SK-N-SH (cell line): ENCODE measurements around the gene NCAM2. TPM values are rescaled to one million over a fixed set of nuclear protein-coding genes. Genes with fewer than 3 reads are reported as not detected.
A peak's percentile ranks its signal among the peaks of the same experiment; 100 is the strongest.

Experiments used
- CTCF ChIA-PET: fragments of 300-600, 350-600 bp; formaldehyde crosslinking; extraction: SDS; loops from one replicate; lab custom pipeline; 2021; lab: Yijun Ruan, JAX
- POLR2A ChIA-PET: fragments of 350-600 bp; sonication (Branson Sonifier 250); formaldehyde crosslinking; extraction: SDS; loops from one replicate; lab custom pipeline; 2020; ENCODE audit warnings: antibody characterized with exemption, inconsistent platforms; lab: Yijun Ruan, JAX
- DNase-seq: peaks from one replicate; pipeline ENCODE4 v3.0.0; 2012
- H2AFZ ChIP-seq: fragments of 200-600 bp; sonication (generic); 2 replicates; pipeline ENCODE4 v1.8.1; 2016; ENCODE audit warnings: antibody characterized with exemption, mild to moderate bottlenecking, low read depth
- H3F3A ChIP-seq: fragments of 200-600 bp; sonication (generic); replicated peaks from 2 replicates; pipeline ENCODE3; 2016; ENCODE audit warnings: antibody characterized with exemption, mild to moderate bottlenecking; ENCODE audit not compliant: insufficient read depth
- H3K27ac ChIP-seq, 2 experiments: fragments of 200-500 bp in 1 of 2; fragments of 200-600 bp in 1 of 2; sonication (Bioruptor generic) in 1 of 2; sonication (generic), shearing (Covaris generic) in 1 of 2; 2 replicates each; pipeline versions ENCODE4 v1.5.1 to v1.6.1; 2014 to 2016; ENCODE audit warnings: low read depth in 2 of 2, inconsistent platforms in 1 of 2, low read length in 1 of 2, mild to moderate bottlenecking in 1 of 2, mixed read lengths in 1 of 2
- H3K27me3 ChIP-seq: fragments of 200-600 bp; sonication (generic), shearing (Covaris generic); 2 replicates; pipeline ENCODE4 v1.6.1; 2016; ENCODE audit warnings: mixed run types; ENCODE audit not compliant: insufficient read depth
- H3K36me3 ChIP-seq, 2 experiments: fragments of 200-500 bp in 1 of 2; fragments of 200-600 bp in 1 of 2; sonication (Bioruptor generic) in 1 of 2; sonication (generic) in 1 of 2; replicated peaks in 1 of 2; 2 replicates each; pipeline versions ENCODE3 to v1.5.1; 2014 to 2016; ENCODE audit warnings: low read length in 1 of 2, mild to moderate bottlenecking in 1 of 2; ENCODE audit not compliant: insufficient read depth in 2 of 2, control insufficient read depth in 1 of 2
- H3K4me1 ChIP-seq, 2 experiments: fragments of 200-500 bp in 1 of 2; fragments of 200-600 bp in 1 of 2; sonication (Bioruptor generic) in 1 of 2; sonication (generic), shearing (Covaris generic) in 1 of 2; 2 replicates each; pipeline versions ENCODE4 v1.5.1 to v1.6.1; 2014 to 2016; ENCODE audit warnings: low read depth in 1 of 2, low read length in 1 of 2, mixed run types in 1 of 2; ENCODE audit not compliant: insufficient read depth in 2 of 2, control insufficient read depth in 1 of 2
- H3K4me2 ChIP-seq: fragments of 200-600 bp; sonication (generic), shearing (Covaris generic); 2 replicates; pipeline ENCODE4 v1.6.1; 2017; ENCODE audit warnings: mixed run types
- H3K4me3 ChIP-seq, 2 experiments: fragments of 200-500 bp in 1 of 2; fragments of 200-600 bp in 1 of 2; sonication (Bioruptor generic) in 1 of 2; sonication (generic), shearing (Covaris generic) in 1 of 2; 2 replicates each; pipeline versions ENCODE4 v1.5.1 to v1.8.1; 2014 to 2016; ENCODE audit warnings: low read depth in 2 of 2, inconsistent platforms in 1 of 2, low read length in 1 of 2, mild to moderate bottlenecking in 1 of 2, mixed read lengths in 1 of 2, moderate library complexity in 1 of 2
- H3K79me2 ChIP-seq: fragments of 200-600 bp; sonication (generic); 2 replicates; pipeline ENCODE4 v1.8.1; 2017; ENCODE audit warnings: mild to moderate bottlenecking; ENCODE audit not compliant: insufficient read depth
- H3K9ac ChIP-seq: fragments of 200-600 bp; sonication (generic); 2 replicates; pipeline ENCODE4 v1.6.1; 2017; ENCODE audit warnings: mixed run types
- H3K9me2 ChIP-seq: fragments of 200-600 bp; sonication (generic); 2 replicates; pipeline ENCODE4 v1.6.1; 2017; ENCODE audit warnings: mixed run types
- H3K9me3 ChIP-seq: fragments of 200-600 bp; sonication (generic); 2 replicates; pipeline ENCODE4 v1.6.1; 2017; ENCODE audit warnings: mixed run types, mild to moderate bottlenecking, moderate library complexity
- H4K20me1 ChIP-seq: fragments of 200-600 bp; sonication (generic); 2 replicates; pipeline ENCODE4 v1.6.1; 2017; ENCODE audit warnings: mild to moderate bottlenecking, mixed run types; ENCODE audit not compliant: insufficient read depth
- CHD2 ChIP-seq: fragments of 150-350 bp; IDR thresholded peaks from 2 replicates; pipeline ENCODE4 v1.6.1; 2018; ENCODE audit warnings: low read length; ENCODE audit not compliant: partially characterized antibody
- FOSL2 ChIP-seq: IDR thresholded peaks from 2 replicates; pipeline ENCODE4 v1.4.0; 2012; ENCODE audit warnings: low read depth, mild to moderate bottlenecking, moderate library complexity, borderline replicate concordance
- FOXJ3 ChIP-seq: sonication (generic); formaldehyde crosslinking; IDR thresholded peaks from 2 replicates; pipeline ENCODE4 v1.5.1; 2020; ENCODE audit warnings: mild to moderate bottlenecking, missing genetic modification reagents
- FOXM1 ChIP-seq: IDR thresholded peaks from 2 replicates; pipeline ENCODE4 v1.4.0; 2012; ENCODE audit warnings: low read depth, mild to moderate bottlenecking
- JUND ChIP-seq: IDR thresholded peaks from 2 replicates; pipeline ENCODE4 v1.4.0; 2012
- NFIC ChIP-seq: IDR thresholded peaks from 2 replicates; pipeline ENCODE4 v1.4.0; 2012; ENCODE audit warnings: borderline replicate concordance
- RAD21 ChIP-seq: IDR thresholded peaks from 2 replicates; pipeline ENCODE4 v1.6.1; 2012; ENCODE audit warnings: mild to moderate bottlenecking, low read length
- RCOR1 ChIP-seq: fragments of 150-350 bp; IDR thresholded peaks from 2 replicates; pipeline ENCODE4 v1.6.1; 2017; ENCODE audit warnings: antibody characterized with exemption, low read length
- SIN3A ChIP-seq: IDR thresholded peaks from 2 replicates; pipeline ENCODE4 v1.6.1; 2012; ENCODE audit warnings: low read depth, mild to moderate bottlenecking, low read length, moderate library complexity, borderline replicate concordance
- SMC3 ChIP-seq: IDR thresholded peaks from 2 replicates; pipeline ENCODE4 v1.6.1; 2012; ENCODE audit warnings: low read depth, low read length, improper control_type of control experiment
- TAF1 ChIP-seq: IDR thresholded peaks from 2 replicates; pipeline ENCODE4 v1.6.1; 2012; ENCODE audit warnings: low read depth, mild to moderate bottlenecking, low read length, moderate library complexity, borderline replicate concordance
- WGBS: methylation state at CpG from one replicate; pipeline ENCODE4 v1.1.6; 2017; ENCODE audit warnings: low lambda C conversion rate; 5-methylcytosine and 5-hydroxymethylcytosine counted together
- polyA plus RNA-seq, 3 experiments: library from polyadenylated mRNA; depleted of rRNA; stranded (reverse); fragments of >200 nt; gene quantifications; 2 replicates each; pipeline ENCODE4 v1.2.3, GENCODE V29; 2012
- TF ChIP-seq, protein P1 (sequence below): IDR thresholded peaks from 2 replicates; pipeline ENCODE4 v1.4.0; 2012; ENCODE audit warnings: low read depth, borderline replicate concordance
- TF ChIP-seq, protein P2 (sequence below): IDR thresholded peaks from 2 replicates; pipeline ENCODE4 v1.4.0; 2012; ENCODE audit warnings: low read depth, borderline replicate concordance
- TF ChIP-seq, protein P3 (sequence below): IDR thresholded peaks from 2 replicates; pipeline ENCODE4 v1.4.0; 2012; ENCODE audit warnings: low read depth
- TF ChIP-seq, protein P4 (sequence below): fragments of 150-350 bp; IDR thresholded peaks from 2 replicates; pipeline ENCODE4 v1.6.1; 2017; ENCODE audit warnings: antibody characterized with exemption, low read length, low read depth, borderline replicate concordance
- TF ChIP-seq, protein P5 (sequence below): fragments of 150-350 bp; IDR thresholded peaks from 2 replicates; pipeline ENCODE4 v1.6.1; 2016; ENCODE audit warnings: mild to moderate bottlenecking, low read depth, low read length
- TF ChIP-seq, protein P6 (sequence below): IDR thresholded peaks from 2 replicates; pipeline ENCODE4; 2012

Gene NCAM2
- polyA plus RNA-seq, 1 of the 3 experiments (the other 2 are of a cell fraction) = 2.1 TPM

DNA sequence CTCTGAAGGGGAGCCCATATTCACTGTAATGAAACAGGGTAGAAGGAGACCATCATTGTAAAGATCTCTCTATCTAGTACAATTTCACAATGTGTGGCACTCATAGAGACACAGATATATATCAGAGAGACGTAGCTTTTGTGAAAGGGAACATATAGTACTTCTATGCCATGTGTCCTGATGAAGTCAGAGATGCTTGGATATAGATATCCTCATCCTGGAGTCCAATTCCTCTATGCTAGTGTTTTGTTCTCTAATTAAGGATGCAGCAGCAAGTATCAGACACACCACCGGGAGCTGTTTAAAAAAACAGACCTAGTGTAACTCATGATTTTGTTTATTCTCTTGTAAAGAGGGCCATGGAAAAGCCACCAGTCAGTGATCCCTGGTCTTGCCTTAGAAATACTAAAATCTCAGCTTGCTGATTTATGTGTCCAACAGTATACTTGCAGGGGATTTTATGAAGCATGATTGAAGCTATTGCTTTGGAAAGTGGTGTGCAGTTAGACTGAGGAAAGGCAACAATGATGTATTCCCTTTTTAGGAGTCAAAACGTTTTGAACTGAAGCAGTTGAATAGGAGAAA is 2.5 kb downstream of the NCAM2 start:
- no peak overlapping the region for H3K4me3 ChIP-seq
- ChIA-PET CTCF (interaction anchor here (0.7 to 7.9 kb wide), 12 partner anchors 11 to 1791 kb away, joined by 3 to 51 read pairs (median 4); no protein-coding TSS in a partner anchor), POLR2A (no interaction called here)
- no peaks in the 10 kb centered on the region for H3K79me2 ChIP-seq
- H3K9me3 ChIP-seq = no peaks in the 10 kb centered on the region
- H3K27me3 ChIP-seq = no peaks in the 10 kb centered on the region
- H4K20me1 ChIP-seq = no peaks in the 10 kb centered on the region
- H3K27ac ChIP-seq = no peak overlapping the region
- no peaks in the 10 kb centered on the region for H3K9me2 ChIP-seq
- 45% methylated on average over 3 of the region's 3 CpGs for WGBS
- H2AFZ ChIP-seq = no peak overlapping the region
- no peaks in the 10 kb centered on the region for H3K36me3 ChIP-seq
- H3K9ac ChIP-seq = no peak overlapping the region
- peaks cover 0 to 7% of the 10 kb centered on the region in 2 experiments; a peak in 2 of 4 replicates for H3K4me1 ChIP-seq
- TF ChIP-seq SIN3A (no peak), NFIC (no peak), RCOR1 (no peak), TAF1 (no peak), FOXM1 (no peak), FOXJ3 (CRISPR knock-in tag) (no peak)
- TF ChIP-seq, protein P1, sequence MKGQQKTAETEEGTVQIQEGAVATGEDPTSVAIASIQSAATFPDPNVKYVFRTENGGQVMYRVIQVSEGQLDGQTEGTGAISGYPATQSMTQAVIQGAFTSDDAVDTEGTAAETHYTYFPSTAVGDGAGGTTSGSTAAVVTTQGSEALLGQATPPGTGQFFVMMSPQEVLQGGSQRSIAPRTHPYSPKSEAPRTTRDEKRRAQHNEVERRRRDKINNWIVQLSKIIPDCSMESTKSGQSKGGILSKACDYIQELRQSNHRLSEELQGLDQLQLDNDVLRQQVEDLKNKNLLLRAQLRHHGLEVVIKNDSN = no peak
- H3K4me2 ChIP-seq = peak overlapping the region; percentile 35; the same call in 1 of the 2 replicates
- no peak for DNase-seq
- H3F3A ChIP-seq = no peaks in the 10 kb centered on the region

DNA sequence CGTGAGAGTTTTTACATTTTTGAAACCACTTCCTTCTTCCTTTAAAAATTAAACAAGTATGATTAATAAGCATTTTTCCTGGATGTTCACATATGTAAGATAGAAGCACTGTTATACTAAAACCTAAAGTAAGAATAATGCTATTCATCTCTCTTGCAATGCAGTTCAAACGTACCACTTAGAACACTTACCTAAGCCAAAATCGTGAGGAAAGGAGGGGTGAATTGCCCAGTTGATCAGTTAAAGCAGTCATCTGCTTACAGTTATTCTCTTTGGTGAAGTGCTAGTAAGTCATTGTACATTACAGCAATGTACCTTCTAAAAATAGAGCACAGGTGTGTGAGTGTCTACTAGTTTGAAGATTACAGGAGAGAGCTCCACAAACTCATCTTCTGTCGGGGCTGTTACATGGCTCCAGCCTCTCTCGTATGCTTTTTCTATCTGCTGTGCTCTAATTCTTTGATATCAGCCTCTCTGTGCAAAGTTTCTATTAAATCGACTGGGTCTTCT is 3.4 kb downstream of the NCAM2 start:
- H3F3A ChIP-seq = no peaks in the 10 kb centered on the region
- H3K27ac ChIP-seq = no peak overlapping the region
- H3K9ac ChIP-seq = no peak overlapping the region
- ChIA-PET POLR2A (no interaction called here), CTCF (interaction anchor here (1.0 to 7.9 kb wide), 2 partner anchors 100 to 1790 kb away, joined by 4 to 51 read pairs; no protein-coding TSS in a partner anchor)
- no peaks in the 10 kb centered on the region for H4K20me1 ChIP-seq
- no peak overlapping the region for H2AFZ ChIP-seq
- H3K4me3 ChIP-seq = no peak overlapping the region
- 67% methylated on average over 6 of the region's 6 CpGs for WGBS
- TF ChIP-seq, protein P2, sequence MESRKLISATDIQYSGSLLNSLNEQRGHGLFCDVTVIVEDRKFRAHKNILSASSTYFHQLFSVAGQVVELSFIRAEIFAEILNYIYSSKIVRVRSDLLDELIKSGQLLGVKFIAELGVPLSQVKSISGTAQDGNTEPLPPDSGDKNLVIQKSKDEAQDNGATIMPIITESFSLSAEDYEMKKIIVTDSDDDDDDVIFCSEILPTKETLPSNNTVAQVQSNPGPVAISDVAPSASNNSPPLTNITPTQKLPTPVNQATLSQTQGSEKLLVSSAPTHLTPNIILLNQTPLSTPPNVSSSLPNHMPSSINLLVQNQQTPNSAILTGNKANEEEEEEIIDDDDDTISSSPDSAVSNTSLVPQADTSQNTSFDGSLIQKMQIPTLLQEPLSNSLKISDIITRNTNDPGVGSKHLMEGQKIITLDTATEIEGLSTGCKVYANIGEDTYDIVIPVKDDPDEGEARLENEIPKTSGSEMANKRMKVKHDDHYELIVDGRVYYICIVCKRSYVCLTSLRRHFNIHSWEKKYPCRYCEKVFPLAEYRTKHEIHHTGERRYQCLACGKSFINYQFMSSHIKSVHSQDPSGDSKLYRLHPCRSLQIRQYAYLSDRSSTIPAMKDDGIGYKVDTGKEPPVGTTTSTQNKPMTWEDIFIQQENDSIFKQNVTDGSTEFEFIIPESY = no peak
- TF ChIP-seq, protein P3, sequence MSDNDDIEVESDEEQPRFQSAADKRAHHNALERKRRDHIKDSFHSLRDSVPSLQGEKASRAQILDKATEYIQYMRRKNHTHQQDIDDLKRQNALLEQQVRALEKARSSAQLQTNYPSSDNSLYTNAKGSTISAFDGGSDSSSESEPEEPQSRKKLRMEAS = no peak
- TF ChIP-seq FOSL2 (no peak), CHD2 (no peak), JUND (no peak), NFIC (no peak), RAD21 (no peak), SMC3 (no peak), RCOR1 (no peak), FOXJ3 (CRISPR knock-in tag) (no peak)
- TF ChIP-seq, protein P1 = no peak
- TF ChIP-seq, protein P4, sequence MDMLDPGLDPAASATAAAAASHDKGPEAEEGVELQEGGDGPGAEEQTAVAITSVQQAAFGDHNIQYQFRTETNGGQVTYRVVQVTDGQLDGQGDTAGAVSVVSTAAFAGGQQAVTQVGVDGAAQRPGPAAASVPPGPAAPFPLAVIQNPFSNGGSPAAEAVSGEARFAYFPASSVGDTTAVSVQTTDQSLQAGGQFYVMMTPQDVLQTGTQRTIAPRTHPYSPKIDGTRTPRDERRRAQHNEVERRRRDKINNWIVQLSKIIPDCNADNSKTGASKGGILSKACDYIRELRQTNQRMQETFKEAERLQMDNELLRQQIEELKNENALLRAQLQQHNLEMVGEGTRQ = no peak
- TF ChIP-seq, protein P5, sequence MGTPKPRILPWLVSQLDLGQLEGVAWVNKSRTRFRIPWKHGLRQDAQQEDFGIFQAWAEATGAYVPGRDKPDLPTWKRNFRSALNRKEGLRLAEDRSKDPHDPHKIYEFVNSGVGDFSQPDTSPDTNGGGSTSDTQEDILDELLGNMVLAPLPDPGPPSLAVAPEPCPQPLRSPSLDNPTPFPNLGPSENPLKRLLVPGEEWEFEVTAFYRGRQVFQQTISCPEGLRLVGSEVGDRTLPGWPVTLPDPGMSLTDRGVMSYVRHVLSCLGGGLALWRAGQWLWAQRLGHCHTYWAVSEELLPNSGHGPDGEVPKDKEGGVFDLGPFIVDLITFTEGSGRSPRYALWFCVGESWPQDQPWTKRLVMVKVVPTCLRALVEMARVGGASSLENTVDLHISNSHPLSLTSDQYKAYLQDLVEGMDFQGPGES = no peak
- TF ChIP-seq, protein P6, sequence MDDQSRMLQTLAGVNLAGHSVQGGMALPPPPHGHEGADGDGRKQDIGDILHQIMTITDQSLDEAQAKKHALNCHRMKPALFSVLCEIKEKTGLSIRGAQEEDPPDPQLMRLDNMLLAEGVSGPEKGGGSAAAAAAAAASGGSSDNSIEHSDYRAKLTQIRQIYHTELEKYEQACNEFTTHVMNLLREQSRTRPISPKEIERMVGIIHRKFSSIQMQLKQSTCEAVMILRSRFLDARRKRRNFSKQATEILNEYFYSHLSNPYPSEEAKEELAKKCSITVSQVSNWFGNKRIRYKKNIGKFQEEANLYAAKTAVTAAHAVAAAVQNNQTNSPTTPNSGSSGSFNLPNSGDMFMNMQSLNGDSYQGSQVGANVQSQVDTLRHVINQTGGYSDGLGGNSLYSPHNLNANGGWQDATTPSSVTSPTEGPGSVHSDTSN = no peak
- TF ChIP-seq, all 33 proteins: peak for 0
- Histone ChIP-seq H3K79me2 (no peaks in the 10 kb centered on the region), H3K4me1 (peaks cover 0 to 7% of the 10 kb centered on the region in 2 experiments; a peak in 2 of 4 replicates), H3K36me3 (no peaks in the 10 kb centered on the region), H3K9me2 (no peaks in the 10 kb centered on the region), H3K9me3 (no peaks in the 10 kb centered on the region), H3K27me3 (no peaks in the 10 kb centered on the region), H3K4me2 (no peak overlapping the region)
- no peak for DNase-seq
